Stimulated activated CD4-positive, alpha-beta T cell treated with anti-CD3 and anti-CD28 coated beads, Interleukin-2, amount 100 ng/mL, for 48 hours (primary cell): ENCODE data around the gene LYZL6.
"Not testable (repeated sequence)": the region's sequence is repeated elsewhere in the genome, so short reads cannot be mapped to it uniquely, and the experiment has no call there.

Experiments used
- DNase-seq, 2 donors: peaks; one replicate each; pipeline ENCODE4 v3.0.0-alpha.2; 2020

LYZL6 gene

GRCh38 chr17:35944151-35944550 lies 638 bp upstream of the LYZL6 start:
- DNase-seq, result no peak

GRCh38 chr17:35942588-35943186 lies 826 bp downstream of the LYZL6 start:
- no peak for DNase-seq

GRCh38 chr17:35938492-35938891 lies 5.0 kb downstream of the LYZL6 start:
- not testable (repeated sequence) for DNase-seq

- no peak for DNase-seq
These were observed 7.5 kb downstream of the LYZL6 start for GRCh38 chr17:35936063-35936462.

- no peak for DNase-seq
These were observed 8.8 kb downstream of the LYZL6 start for GRCh38 chr17:35934760-35935159.

- DNase-seq, result no peak
These were observed 10.9 kb downstream of the LYZL6 start for GRCh38 chr17:35932586-35932985.

GRCh38 chr17:35931794-35932425 lies 11.6 kb downstream of the LYZL6 start:
- DNase-seq, result no peak

GRCh38 chr17:35930211-35931065 lies 13.1 kb downstream of the LYZL6 start, which contains the start of gene RDM1:
RDM1 (minus strand) TSS chr17:35930773; CDS start chr17:35930727, 46 bp downstream.
- DNase-seq, result peak; percentile 85 to 90

- DNase-seq, result no peak
These were observed 15.8 kb downstream of the LYZL6 start for GRCh38 chr17:35927714-35928113.

GRCh38 chr17:35923609-35924114 lies 19.9 kb downstream of the LYZL6 start:
- no peak for DNase-seq

- DNase-seq, result no peak
These were observed 23.3 kb downstream of the LYZL6 start for GRCh38 chr17:35920229-35920628.

- no peak for DNase-seq
These were observed 24.8 kb downstream of the LYZL6 start for GRCh38 chr17:35918665-35919064.

GRCh38 chr17:35917519-35918213 lies 25.8 kb downstream of the LYZL6 start:
- DNase-seq, result no peak

- DNase-seq, result no peak
These were observed 28.2 kb downstream of the LYZL6 start for GRCh38 chr17:35915153-35915964.

GRCh38 chr17:35914354-35914753 lies 29.2 kb downstream of the LYZL6 start:
- no peak for DNase-seq

GRCh38 chr17:35913609-35914008 lies 29.9 kb downstream of the LYZL6 start:
- no peak for DNase-seq

GRCh38 chr17:35912942-35913341 lies 30.6 kb downstream of the LYZL6 start:
- no peak for DNase-seq

GRCh38 chr17:35912339-35912912 lies 31.1 kb downstream of the LYZL6 start:
- no peak for DNase-seq

- DNase-seq, result no peak
These were observed 34.1 kb downstream of the LYZL6 start for GRCh38 chr17:35909408-35909807.

- no peak for DNase-seq
These were observed 35.8 kb downstream of the LYZL6 start for GRCh38 chr17:35907691-35908090.

GRCh38 chr17:35906926-35907637 lies 36.4 kb downstream of the LYZL6 start:
- no peak for DNase-seq
